ENCODE measurements around the gene BCL7C. TPM values are rescaled to one million over a fixed set of nuclear protein-coding genes. Genes with fewer than 3 reads are reported as not detected.

Gene BCL7C
- total and polyA plus RNA-seq, 2 of the 13 experiments (the other 11 are each of a cell fraction or from before 2014, with no cell fraction given), result 17.7 to 33.8 TPM

- no peak for TF ChIP-seq POGZ (CRISPR knock-in tag; IDR thresholded peaks at IDR 0.05)
- TF ChIP-seq TSC22D2 (CRISPR knock-in tag; IDR thresholded peaks at IDR 0.05; ENCODE audit: borderline replicate concordance), result no peak
- TF ChIP-seq ZSCAN25 (CRISPR knock-in tag; IDR thresholded peaks at IDR 0.05), result peak; percentile 63; the same call in 1 of the 2 replicates
- no peak; the same call in 1 of the 2 replicates for TF ChIP-seq SNAPC5 (CRISPR knock-in tag; IDR thresholded peaks at IDR 0.05; ENCODE audit: borderline replicate concordance)
- TF ChIP-seq KLF16 (CRISPR knock-in tag; IDR thresholded peaks at IDR 0.05), result no peak
- no peak for TF ChIP-seq MED8 (CRISPR knock-in tag; IDR thresholded peaks at IDR 0.05; ENCODE audit: insufficient replicate concordance)
- no peak for TF ChIP-seq ZBTB4 (CRISPR knock-in tag; IDR thresholded peaks at IDR 0.05; ENCODE audit: borderline replicate concordance)
- TF ChIP-seq ZNF256 (CRISPR knock-in tag; conservative IDR thresholded peaks at IDR 0.05), result no peak
- peak; percentile 57; the same call in 1 of the 2 replicates for TF ChIP-seq ZNF768 (CRISPR knock-in tag; IDR thresholded peaks at IDR 0.05)
- peak; percentile 80 for TF ChIP-seq THAP11 (CRISPR knock-in tag; IDR thresholded peaks at IDR 0.05)
- TF ChIP-seq TRIM22 (IDR thresholded peaks at IDR 0.05), result no peak
- TF ChIP-seq ZNF160 (CRISPR knock-in tag; IDR thresholded peaks at IDR 0.05), result 0 out of 2 replicates have a peak, but pooled peaks have one; percentile 15
- no peak for TF ChIP-seq ZNF644 (CRISPR knock-in tag; IDR thresholded peaks at IDR 0.05; ENCODE audit: low read depth)
- TF ChIP-seq SP4 (CRISPR knock-in tag; IDR thresholded peaks at IDR 0.05), result no peak
- TF ChIP-seq ZNF616 (CRISPR knock-in tag; IDR thresholded peaks at IDR 0.05; ENCODE audit: low read depth), result no peak
- peak; percentile 71; the same call in 1 of the 2 replicates for TF ChIP-seq ZNF782 (CRISPR knock-in tag; IDR thresholded peaks at IDR 0.05; ENCODE audit: borderline replicate concordance)
- peak; percentile 76 for TF ChIP-seq ZNF143 (CRISPR knock-in tag; IDR thresholded peaks at IDR 0.05)
- no peak for TF ChIP-seq SRSF9 (IDR thresholded peaks at IDR 0.05; ENCODE audit: borderline replicate concordance, insufficient read depth, low read depth, low read length, poor library complexity, severe bottlenecking)
- TF ChIP-seq TEF (CRISPR knock-in tag; IDR thresholded peaks at IDR 0.05), result no peak
- no peak for TF ChIP-seq SMARCE1 (IDR thresholded peaks at IDR 0.05; ENCODE audit: borderline replicate concordance)
- no peak for TF ChIP-seq SP140L (CRISPR knock-in tag; IDR thresholded peaks at IDR 0.05; ENCODE audit: borderline replicate concordance)
Measured at GRCh38 chr16:30941600-30942425, 47.9 kb upstream of the BCL7C start (continued).

Data from HepG2 (cell line).